ENCODE results near the gene SECISBP2L. TPM values are rescaled to one million over a fixed set of nuclear protein-coding genes. Genes with fewer than 3 reads are reported as not detected.

Gene SECISBP2L
- 22.8 and 37.6 TPM in 2 replicates for total RNA-seq

GRCh38 chr15:49046220-49047102 lies at the start of gene SECISBP2L:
Gene SECISBP2L, minus strand, starts transcription at chr15:49046446. Its CDS starts 147 bp downstream, at chr15:49046299.

GRCh38 chr15:48963524-48964113 lies 82.6 kb downstream of the SECISBP2L start, which contains the start of gene SHC4:
Gene SHC4, minus strand, starts transcription at chr15:48963919. Its CDS starts 904 bp downstream, at chr15:48963015.

Other genes starting within 250 kb of the SECISBP2L start
- 1.1 and 1.6 TPM in 2 replicates for gene CEP152, start 235.4 kb downstream of the SECISBP2L start, total RNA-seq
- 163 and 203 TPM in 2 replicates for gene EID1, start 168.3 kb downstream of the SECISBP2L start, total RNA-seq
- gene SHC4, start 82.5 kb downstream of the SECISBP2L start, total RNA-seq = 0.11 and 0.34 TPM in 2 replicates
- 41.7 and 88.3 TPM in 2 replicates for gene COPS2, start 109.2 kb upstream of the SECISBP2L start, total RNA-seq
- 51.7 and 55.4 TPM in 2 replicates for gene GALK2, start 123.8 kb upstream of the SECISBP2L start, total RNA-seq